Smooth muscle cell (in vitro differentiated cells): ENCODE results near the gene PRRT1. TPM values are rescaled to one million over a fixed set of nuclear protein-coding genes. Genes with fewer than 3 reads are reported as not detected.

ENCODE experiments used
- DNase-seq: peaks from one replicate; lab custom pipeline; 2025; ENCODE audit not compliant: unreplicated experiment; lab: John Stamatoyannopoulos, UW
- H2AFZ ChIP-seq: fragments of 200-600 bp; sonication (generic); 2 replicates; pipeline ENCODE4 v1.6.0; 2016; ENCODE audit warnings: antibody characterized with exemption, low read depth, mild to moderate bottlenecking
- H3F3A ChIP-seq: fragments of 200-600 bp; sonication (generic); 2 replicates; pipeline ENCODE4 v1.6.0; 2017; ENCODE audit warnings: antibody characterized with exemption, low read depth
- H3K27ac ChIP-seq: fragments of 200-600 bp; sonication (generic); 2 replicates; pipeline ENCODE4 v1.5.1; 2016; ENCODE audit warnings: low read depth, mild to moderate bottlenecking
- H3K27me3 ChIP-seq: fragments of 200-600 bp; sonication (generic); 2 replicates; pipeline ENCODE4 v1.6.1; 2016; ENCODE audit warnings: low read depth, mild to moderate bottlenecking
- H3K36me3 ChIP-seq: fragments of 200-600 bp; sonication (generic); 2 replicates; pipeline ENCODE4 v1.5.1; 2016; ENCODE audit warnings: low read depth
- H3K4me1 ChIP-seq: fragments of 200-600 bp; sonication (generic); 2 replicates; pipeline ENCODE4 v1.5.1; 2016; ENCODE audit warnings: low read depth
- H3K4me2 ChIP-seq: fragments of 200-600 bp; sonication (generic); 2 replicates; pipeline ENCODE4 v1.6.0; 2016; ENCODE audit warnings: mild to moderate bottlenecking
- H3K4me3 ChIP-seq: fragments of 200-600 bp; sonication (generic); 2 replicates; pipeline ENCODE4 v1.5.1; 2016; ENCODE audit warnings: mild to moderate bottlenecking
- H3K79me2 ChIP-seq: fragments of 200-600 bp; sonication (generic); 2 replicates; pipeline ENCODE4 v1.6.0; 2016; ENCODE audit warnings: low read depth, mild to moderate bottlenecking
- H3K9ac ChIP-seq: fragments of 200-600 bp; sonication (generic); 2 replicates; pipeline ENCODE4 v1.6.0; 2016; ENCODE audit warnings: low read depth
- H3K9me3 ChIP-seq: fragments of 200-600 bp; sonication (generic); replicated peaks from 2 replicates; pipeline ENCODE4 v1.5.1; 2016; ENCODE audit warnings: low read depth
- H4K20me1 ChIP-seq: fragments of 200-600 bp; sonication (generic); 2 replicates; pipeline ENCODE4 v1.6.0; 2016; ENCODE audit warnings: low read depth
- WGBS: methylation state at CpG from one replicate; pipeline ENCODE4 v1.1.7; 2016; ENCODE audit warnings: low lambda C conversion rate; 5-methylcytosine and 5-hydroxymethylcytosine counted together
- polyA plus RNA-seq: library from polyadenylated mRNA; unstranded; fragments of >200 nt; fragmentation: Nextera tagmentation; extraction: Ambion mirVana; gene quantifications from 2 replicates; pipeline ENCODE4 v1.2.1, GENCODE V29; 2016
- total RNA-seq: library from RNA; depleted of rRNA; stranded (reverse); fragments of >200 nt; gene quantifications from 2 replicates; pipeline ENCODE4 v1.2.3, GENCODE V29; 2014
- TF ChIP-seq, protein P1 (sequence below): fragments of 200-600 bp; sonication (generic); IDR thresholded peaks from 2 replicates; pipeline ENCODE4 v1.5.1; 2017; ENCODE audit warnings: borderline replicate concordance, mild to moderate bottlenecking, antibody characterized with exemption; ENCODE audit not compliant: insufficient read depth, poor library complexity, severe bottlenecking

PRRT1 gene
- total and polyA plus RNA-seq, 2 experiments from 2014 or later = 3.3 TPM; not detected in 1

DNA sequence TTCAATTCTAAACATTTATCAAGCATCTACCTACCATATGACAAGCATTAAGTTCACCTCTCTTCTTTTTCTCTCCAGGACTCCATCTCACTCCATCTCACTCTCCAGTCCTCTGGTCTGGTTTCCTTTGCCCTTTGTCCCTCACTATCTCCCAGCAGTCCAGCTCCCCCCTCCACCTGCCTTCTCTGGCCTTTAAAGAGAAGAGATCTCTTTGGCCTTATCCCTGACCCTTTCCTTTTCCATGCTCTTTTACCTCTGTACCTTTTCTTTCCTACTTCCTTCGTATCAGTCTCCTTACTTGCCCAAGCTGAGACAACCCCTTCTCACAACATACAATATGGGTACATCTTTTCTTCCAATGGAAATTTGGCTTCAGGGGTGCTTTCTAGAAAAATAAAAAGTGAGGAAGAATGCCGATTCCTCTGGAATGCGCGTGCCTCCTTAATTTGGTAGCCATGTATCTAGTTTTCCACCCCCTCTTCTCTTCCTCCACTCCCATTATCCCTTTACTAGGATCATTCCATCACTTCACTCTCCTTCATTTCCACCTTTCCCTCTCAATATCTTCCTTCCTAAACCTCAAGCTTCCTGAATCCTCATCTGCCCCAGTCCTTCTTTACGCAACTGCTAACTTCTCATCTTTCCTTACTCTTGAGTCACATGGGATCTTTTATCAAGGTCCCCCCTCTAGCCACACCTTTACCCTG is 24.9 kb upstream of the PRRT1 start:
- no peaks in the 10 kb centered on the region for H4K20me1 ChIP-seq
- H3K36me3 ChIP-seq = no peaks in the 10 kb centered on the region
- H3K27me3 ChIP-seq = no peaks in the 10 kb centered on the region
- H2AFZ ChIP-seq = peak overlapping the region; percentile 85
- TF ChIP-seq, protein P1, sequence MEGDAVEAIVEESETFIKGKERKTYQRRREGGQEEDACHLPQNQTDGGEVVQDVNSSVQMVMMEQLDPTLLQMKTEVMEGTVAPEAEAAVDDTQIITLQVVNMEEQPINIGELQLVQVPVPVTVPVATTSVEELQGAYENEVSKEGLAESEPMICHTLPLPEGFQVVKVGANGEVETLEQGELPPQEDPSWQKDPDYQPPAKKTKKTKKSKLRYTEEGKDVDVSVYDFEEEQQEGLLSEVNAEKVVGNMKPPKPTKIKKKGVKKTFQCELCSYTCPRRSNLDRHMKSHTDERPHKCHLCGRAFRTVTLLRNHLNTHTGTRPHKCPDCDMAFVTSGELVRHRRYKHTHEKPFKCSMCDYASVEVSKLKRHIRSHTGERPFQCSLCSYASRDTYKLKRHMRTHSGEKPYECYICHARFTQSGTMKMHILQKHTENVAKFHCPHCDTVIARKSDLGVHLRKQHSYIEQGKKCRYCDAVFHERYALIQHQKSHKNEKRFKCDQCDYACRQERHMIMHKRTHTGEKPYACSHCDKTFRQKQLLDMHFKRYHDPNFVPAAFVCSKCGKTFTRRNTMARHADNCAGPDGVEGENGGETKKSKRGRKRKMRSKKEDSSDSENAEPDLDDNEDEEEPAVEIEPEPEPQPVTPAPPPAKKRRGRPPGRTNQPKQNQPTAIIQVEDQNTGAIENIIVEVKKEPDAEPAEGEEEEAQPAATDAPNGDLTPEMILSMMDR = no peak
- peak overlapping the region; percentile 94 for H3K4me2 ChIP-seq
- peaks cover 9% of the 10 kb centered on the region for H3F3A ChIP-seq
- peaks cover 52% of the 10 kb centered on the region for H3K79me2 ChIP-seq
- H3K9me3 ChIP-seq = no peaks in the 10 kb centered on the region
- H3K27ac ChIP-seq = peak overlapping the region; percentile 95
- H3K9ac ChIP-seq = peak overlapping the region; percentile 84
- WGBS = 12% methylated on average over 5 of the region's 5 CpGs
- H3K4me3 ChIP-seq = peak overlapping the region; percentile 91
- peaks cover 15% of the 10 kb centered on the region for H3K4me1 ChIP-seq
- no peak for DNase-seq

DNA sequence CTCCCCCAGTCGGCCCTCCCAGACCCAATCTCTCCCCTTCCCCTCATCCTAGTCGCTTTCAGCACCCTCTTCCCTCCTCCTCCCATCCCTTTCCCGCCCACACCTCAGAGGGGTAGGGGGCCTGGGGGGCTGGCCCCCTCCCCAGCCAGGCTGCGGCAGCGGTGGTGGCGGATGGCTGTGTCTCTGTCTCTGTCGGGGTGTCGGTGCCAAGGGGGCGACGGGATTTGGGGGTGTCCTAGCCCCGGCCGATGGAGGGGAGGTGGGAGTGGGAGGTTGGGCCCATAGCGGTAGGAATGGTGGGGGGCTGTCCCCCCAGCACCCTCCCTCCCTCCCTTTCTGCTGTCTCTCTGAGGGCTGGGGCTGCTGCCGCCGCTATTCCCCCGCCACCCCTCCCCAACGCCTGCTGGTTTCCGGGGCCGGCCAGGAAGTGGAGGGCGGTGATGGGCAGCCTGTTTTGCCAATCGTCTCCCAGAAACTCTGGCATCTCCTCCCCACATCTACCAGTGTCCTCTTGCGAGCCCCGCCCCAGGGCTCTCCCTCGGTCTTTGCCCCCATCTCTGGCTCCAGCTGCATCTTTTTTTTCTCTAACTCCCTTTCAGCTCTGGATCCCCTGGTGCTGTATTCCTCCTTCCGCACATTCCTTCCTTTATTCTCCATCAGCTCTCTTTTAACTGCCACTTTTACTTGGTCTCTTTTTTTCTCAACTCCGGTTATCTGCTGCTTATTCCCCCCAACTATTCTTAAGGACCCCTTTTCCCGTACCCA is 24.2 kb upstream of the PRRT1 start, which contains the start of gene AGPAT1:
AGPAT1 (minus strand) TSS at position 374 of the 765 bp plus-strand sequence. CDS start 4,588 bp downstream, outside the sequence.
- Histone ChIP-seq H3K79me2 (peaks cover 52% of the 10 kb centered on the region), H3K27ac (peak within 1 kb of the TSS; percentile 95), H3K9ac (peak within 1 kb of the TSS; percentile 95), H3F3A (peaks cover 9% of the 10 kb centered on the region), H3K4me1 (peaks cover 15% of the 10 kb centered on the region), H3K4me2 (peak within 1 kb of the TSS; percentile 94), H4K20me1 (no peaks in the 10 kb centered on the region), H3K9me3 (no peaks in the 10 kb centered on the region), H3K4me3 (peak within 1 kb of the TSS; percentile 91), H3K27me3 (no peaks in the 10 kb centered on the region), H3K36me3 (no peaks in the 10 kb centered on the region), H2AFZ (peak within 1 kb of the TSS; percentile 85)
- TF ChIP-seq, protein P1 = no peak
- DNase-seq = peak; percentile 74
- whole genome bisulfite sequencing = 3% methylated on average over 11 of the region's 27 CpGs

DNA sequence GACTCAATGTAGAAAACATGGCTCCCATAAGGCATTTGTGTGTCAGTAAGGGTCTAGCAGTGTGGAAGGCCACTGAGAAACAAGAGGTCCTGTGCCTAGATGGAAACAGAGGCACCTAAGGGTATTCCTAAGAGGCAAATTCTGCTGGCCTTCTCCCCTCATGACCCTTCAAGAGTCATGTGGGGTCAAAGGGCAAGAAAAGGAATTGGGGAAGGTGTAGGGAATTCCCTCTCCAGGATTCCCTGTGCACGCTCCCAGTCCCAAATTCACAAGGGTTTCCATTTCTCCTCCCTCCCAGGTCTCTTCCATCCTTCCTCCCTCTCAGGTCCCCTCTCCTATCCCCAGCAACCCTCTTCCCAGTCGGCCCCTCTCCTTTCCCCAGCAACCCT is 23.6 kb upstream of the PRRT1 start:
- no peaks in the 10 kb centered on the region for H3K36me3 ChIP-seq
- H3K4me3 ChIP-seq = peak overlapping the region; percentile 91
- no peak for DNase-seq
- whole genome bisulfite sequencing = no CpG with 5 or more reads among the region's 2 CpGs
- peak overlapping the region; percentile 40 for H3K27ac ChIP-seq
- peak overlapping the region; percentile 78 for H2AFZ ChIP-seq
- peaks cover 15% of the 10 kb centered on the region for H3K4me1 ChIP-seq
- H3K27me3 ChIP-seq = no peaks in the 10 kb centered on the region
- peaks cover 9% of the 10 kb centered on the region for H3F3A ChIP-seq
- no peaks in the 10 kb centered on the region for H3K9me3 ChIP-seq
- TF ChIP-seq, protein P1 = no peak
- no peaks in the 10 kb centered on the region for H4K20me1 ChIP-seq
- H3K79me2 ChIP-seq = peaks cover 52% of the 10 kb centered on the region
- H3K9ac ChIP-seq = peak overlapping the region; percentile 95
- H3K4me2 ChIP-seq = peak overlapping the region; percentile 94
